OCI-LY7 (cell line): ENCODE measurements around the gene MYBPHL. TPM values are rescaled to one million over a fixed set of nuclear protein-coding genes. Genes with fewer than 3 reads are reported as not detected.
"Not testable (repeated sequence)": the region's sequence is repeated elsewhere in the genome, so short reads cannot be mapped to it uniquely, and the experiment has no call there.

Experiments used
- BruUV-seq: library from RNA; stranded (reverse); fragments of 400-500 nt; replicated peaks from 2 replicates; lab custom pipeline; 2021; lab: Mats Ljungman, UMichigan
- CTCF ChIA-PET: fragments of 300-600 bp; sonication (Branson Sonifier 250); formaldehyde crosslinking; loops from one replicate; lab custom pipeline; 2022; ENCODE audit warnings: antibody characterized with exemption; ENCODE audit not compliant: unreplicated experiment; lab: Charles Lee
- POLR2A ChIA-PET: fragments of 300-600 bp; sonication (Branson Sonifier 250); formaldehyde crosslinking; loops from one replicate; lab custom pipeline; 2022; ENCODE audit warnings: antibody characterized with exemption; lab: Charles Lee
- DNase-seq: peaks from one replicate; pipeline ENCODE4 v3.0.0-alpha.2; 2015; ENCODE audit warnings: low spot score
- H2AFZ ChIP-seq: fragments of 200-600 bp; sonication (generic), shearing (Covaris generic); 2 replicates; pipeline ENCODE4 v1.6.1; 2014; ENCODE audit warnings: mild to moderate bottlenecking, antibody characterized with exemption, low read length, moderate library complexity
- H3K27ac ChIP-seq: fragments of 200-600 bp; sonication (generic); 2 replicates; pipeline ENCODE4 v1.5.1; 2014; ENCODE audit warnings: mixed run types, low read depth, mild to moderate bottlenecking, moderate library complexity, low read length, inconsistent platforms; ENCODE audit not compliant: poor library complexity, severe bottlenecking
- H3K36me3 ChIP-seq: fragments of 200-600 bp; sonication (generic); 2 replicates; pipeline ENCODE4 v1.6.1; 2014; ENCODE audit warnings: mild to moderate bottlenecking, antibody characterized with exemption, low read length, moderate library complexity, mixed read lengths; ENCODE audit not compliant: insufficient read depth
- H3K4me1 ChIP-seq: fragments of 200-600 bp; sonication (generic); 2 replicates; pipeline ENCODE4 v1.5.1; 2014; ENCODE audit warnings: mild to moderate bottlenecking, low read length; ENCODE audit not compliant: insufficient read depth, poor library complexity, severe bottlenecking
- H3K4me2 ChIP-seq: fragments of 200-600 bp; sonication (generic); 2 replicates; pipeline ENCODE4 v1.6.1; 2014; ENCODE audit warnings: mild to moderate bottlenecking, low read length
- H3K4me3 ChIP-seq: fragments of 200-600 bp; sonication (generic); 2 replicates; pipeline ENCODE4 v1.5.1; 2014; ENCODE audit warnings: mild to moderate bottlenecking, low read depth, low read length; ENCODE audit not compliant: poor library complexity, severe bottlenecking
- H3K79me2 ChIP-seq: fragments of 200-600 bp; sonication (generic); 2 replicates; pipeline ENCODE4 v1.6.1; 2016; ENCODE audit warnings: low read depth, mild to moderate bottlenecking, low read length, moderate library complexity, mixed read lengths; ENCODE audit not compliant: insufficient read depth
- H3K9me2 ChIP-seq: fragments of 200-600 bp; sonication (generic); 2 replicates; pipeline ENCODE4 v1.6.1; 2016; ENCODE audit warnings: mild to moderate bottlenecking, low read length, mixed read lengths; ENCODE audit not compliant: insufficient read depth
- H3K9me3 ChIP-seq: fragments of 200-600 bp; sonication (generic); 2 replicates; pipeline ENCODE4 v1.6.1; 2014; ENCODE audit warnings: mild to moderate bottlenecking, mixed run types, low read length, mixed read lengths
- H4K20me1 ChIP-seq: fragments of 200-600 bp; sonication (generic); 2 replicates; pipeline ENCODE4 v1.6.1; 2014; ENCODE audit warnings: mild to moderate bottlenecking, antibody characterized with exemption, low read length, moderate library complexity, mixed read lengths; ENCODE audit not compliant: insufficient read depth
- EZH2phosphoT487 ChIP-seq: fragments of 200-600 bp; sonication (generic); IDR thresholded peaks from 2 replicates; pipeline ENCODE4 v1.6.1; 2018; ENCODE audit warnings: low read depth, borderline replicate concordance, mild to moderate bottlenecking, mixed run types, antibody characterized with exemption, low read length, moderate library complexity, mixed read lengths
- intact Hi-C: fragments of 100-400 bp; cut with micrococcal nuclease; formaldehyde crosslinking; loops from one replicate; pipeline ENCODE4 v1.10.0; 2022; ENCODE audit not compliant: unreplicated experiment
- total RNA-seq, 2 experiments: library from RNA; depleted of rRNA in 1 of 2; stranded (reverse); fragments of >200 nt in 1 of 2; shearing (Covaris generic) in 1 of 2; gene quantifications; 2 replicates each; pipeline ENCODE4 v1.2.3, GENCODE V29; 2014 to 2022
- TF ChIP-seq, protein P1 (sequence below): fragments of 200-600 bp; sonication (generic); conservative IDR thresholded peaks from 2 replicates; pipeline ENCODE4 v1.5.1; 2014; ENCODE audit warnings: mild to moderate bottlenecking, antibody characterized with exemption, low read length, moderate library complexity, mixed read lengths

MYBPHL gene
- total RNA-seq, 2 experiments from 2014 or later = 0.16 TPM; not detected in 1

DNA sequence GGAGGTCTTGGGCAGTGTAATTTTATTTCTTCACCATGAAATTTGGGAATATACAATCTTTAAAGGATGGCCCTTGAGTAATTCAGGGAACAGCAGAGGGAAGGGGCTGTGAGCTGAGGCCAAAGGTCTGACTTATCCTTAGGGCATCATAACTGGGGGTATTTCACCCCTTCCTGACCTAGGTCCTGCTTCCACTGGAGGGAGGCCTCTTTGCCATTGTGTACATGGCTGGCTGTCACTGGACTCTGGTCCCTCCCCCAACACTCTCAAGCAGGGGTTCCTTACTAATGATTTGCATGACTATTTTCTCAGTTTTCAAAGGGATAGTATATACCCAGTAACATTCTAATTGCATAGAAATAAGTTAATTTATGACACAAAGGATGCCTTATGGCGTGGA is 16.7 kb downstream of the MYBPHL start:
- ChIA-PET POLR2A (no interaction called here), CTCF (no interaction called here)
- H3K9me2 ChIP-seq = no peaks in the 10 kb centered on the region
- no peaks in the 10 kb centered on the region for H4K20me1 ChIP-seq
- H3K9me3 ChIP-seq = no peaks in the 10 kb centered on the region
- no peak overlapping the region for H3K4me3 ChIP-seq
- no peaks in the 10 kb centered on the region for H3K79me2 ChIP-seq
- H3K4me1 ChIP-seq = peaks cover 14% of the 10 kb centered on the region
- no peak overlapping the region for H3K27ac ChIP-seq
- intact Hi-C loops = no loop called here
- TF ChIP-seq, protein P1, sequence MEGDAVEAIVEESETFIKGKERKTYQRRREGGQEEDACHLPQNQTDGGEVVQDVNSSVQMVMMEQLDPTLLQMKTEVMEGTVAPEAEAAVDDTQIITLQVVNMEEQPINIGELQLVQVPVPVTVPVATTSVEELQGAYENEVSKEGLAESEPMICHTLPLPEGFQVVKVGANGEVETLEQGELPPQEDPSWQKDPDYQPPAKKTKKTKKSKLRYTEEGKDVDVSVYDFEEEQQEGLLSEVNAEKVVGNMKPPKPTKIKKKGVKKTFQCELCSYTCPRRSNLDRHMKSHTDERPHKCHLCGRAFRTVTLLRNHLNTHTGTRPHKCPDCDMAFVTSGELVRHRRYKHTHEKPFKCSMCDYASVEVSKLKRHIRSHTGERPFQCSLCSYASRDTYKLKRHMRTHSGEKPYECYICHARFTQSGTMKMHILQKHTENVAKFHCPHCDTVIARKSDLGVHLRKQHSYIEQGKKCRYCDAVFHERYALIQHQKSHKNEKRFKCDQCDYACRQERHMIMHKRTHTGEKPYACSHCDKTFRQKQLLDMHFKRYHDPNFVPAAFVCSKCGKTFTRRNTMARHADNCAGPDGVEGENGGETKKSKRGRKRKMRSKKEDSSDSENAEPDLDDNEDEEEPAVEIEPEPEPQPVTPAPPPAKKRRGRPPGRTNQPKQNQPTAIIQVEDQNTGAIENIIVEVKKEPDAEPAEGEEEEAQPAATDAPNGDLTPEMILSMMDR = no peak
- TF ChIP-seq EZH2phosphoT487 = no peak
- H3K36me3 ChIP-seq = no peaks in the 10 kb centered on the region
- H2AFZ ChIP-seq = no peak overlapping the region
- no peak overlapping the region for H3K4me2 ChIP-seq
- DNase-seq = no peak
- no TSS peak for BruUV-seq

DNA sequence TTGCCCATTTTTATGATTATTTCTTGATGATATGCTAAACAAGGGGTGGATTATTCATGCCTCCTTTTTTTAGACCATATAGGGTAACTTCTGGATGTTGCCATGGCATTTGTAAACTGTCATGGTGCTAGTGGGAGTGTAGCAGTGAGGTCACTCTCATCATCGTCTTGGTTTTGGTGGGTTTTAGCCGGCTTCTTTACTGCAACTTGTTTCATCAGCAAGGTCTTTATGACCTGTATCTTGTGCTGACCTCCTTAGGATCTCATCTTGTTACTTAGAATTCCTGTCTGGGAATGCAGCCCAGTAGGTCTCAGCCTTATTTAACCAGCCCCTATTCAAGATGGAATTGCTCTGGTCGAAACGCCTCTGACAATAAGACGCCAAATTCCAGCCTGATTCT is 20.0 kb downstream of the MYBPHL start:
- intact Hi-C loops, BruUV-seq, H3K9me2 ChIP-seq, H3K9me3 ChIP-seq, DNase-seq, H3K27ac ChIP-seq, H4K20me1 ChIP-seq, H3K79me2 ChIP-seq, H2AFZ ChIP-seq, CTCF ChIA-PET, H3K4me2 ChIP-seq, H3K36me3 ChIP-seq, H3K4me3 ChIP-seq: not testable (repeated sequence)
- peaks cover 13% of the 10 kb centered on the region for H3K4me1 ChIP-seq
- POLR2A ChIA-PET = interaction anchor here (0.7 to 1.9 kb wide), 2 partner anchors 10 to 36 kb away, joined by 4 to 8 read pairs; no protein-coding TSS in a partner anchor

DNA sequence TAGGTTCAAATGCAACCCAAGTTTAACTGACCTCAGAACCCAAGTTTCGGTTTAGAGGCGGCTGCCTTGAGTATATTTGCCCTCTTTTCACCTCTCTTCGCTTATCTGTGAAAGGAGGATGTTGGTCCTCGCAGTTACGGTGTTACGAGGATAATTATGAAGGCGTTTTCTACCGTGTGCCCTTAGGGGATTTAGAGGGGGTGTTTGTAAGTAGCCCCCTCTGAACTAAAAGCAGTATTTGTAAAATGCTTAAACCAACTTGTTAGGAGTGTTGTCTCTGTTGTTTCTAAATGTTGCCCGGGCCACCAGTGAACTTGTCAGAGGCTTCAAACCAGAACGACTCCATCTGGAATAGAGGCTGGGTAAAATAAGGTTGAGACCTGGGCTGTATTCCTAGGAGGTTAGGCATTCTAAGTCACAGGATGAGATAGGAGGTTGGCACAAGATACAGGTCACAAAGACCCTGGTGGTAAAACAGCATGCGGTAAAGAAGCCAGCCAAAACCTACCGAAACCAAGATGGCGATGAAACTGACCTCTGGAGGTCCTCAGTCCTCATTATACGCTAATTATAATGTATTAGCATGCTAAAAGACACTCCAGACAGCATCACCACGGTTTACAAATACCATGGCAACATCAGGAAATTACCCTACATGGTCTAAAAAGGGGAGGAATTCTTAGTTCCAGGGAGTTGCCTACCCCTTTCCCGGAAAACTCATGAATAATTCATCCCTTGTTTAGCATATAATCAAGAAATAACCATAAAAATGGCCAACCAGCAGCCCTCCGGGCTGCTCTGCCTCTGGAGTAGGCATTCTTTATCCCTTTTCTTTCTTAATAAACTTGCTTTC is 22.8 kb downstream of the MYBPHL start:
- H3K4me3 ChIP-seq = peak overlapping the region; percentile 77
- H3K9me2 ChIP-seq = no peaks in the 10 kb centered on the region
- H3K4me1 ChIP-seq = peaks cover 17% of the 10 kb centered on the region
- POLR2A ChIA-PET = interaction anchor here (1.6 kb wide), 1 partner anchor 109 kb away, joined by 6 read pairs; no protein-coding TSS in a partner anchor
- peak overlapping the region; percentile 71 for H2AFZ ChIP-seq
- CTCF ChIA-PET = interaction anchor here (1.1 to 1.2 kb wide), 2 partner anchors 108 to 113 kb away, joined by 3 to 5 read pairs; no protein-coding TSS in a partner anchor
- H3K9me3 ChIP-seq = no peaks in the 10 kb centered on the region
- no TSS peak for BruUV-seq
- no peak for TF ChIP-seq EZH2phosphoT487
- TF ChIP-seq, protein P1 = no peak
- H4K20me1 ChIP-seq = no peaks in the 10 kb centered on the region
- peak overlapping the region; percentile 92 for H3K4me2 ChIP-seq
- H3K36me3 ChIP-seq = peaks cover 23% of the 10 kb centered on the region
- no peak for DNase-seq
- intact Hi-C loops = loop anchor here (1.0 to 5.0 kb wide), 2 partner anchors 114 to 198 kb away; partner anchors contain the start of gene ATXN7L2
- H3K79me2 ChIP-seq = peaks cover 7% of the 10 kb centered on the region; the same call in 1 of the 2 replicates
- peak overlapping the region; percentile 60 for H3K27ac ChIP-seq
